G401 (cell line): Measurements from ENCODE around the gene SIL1. TPM values are rescaled to one million over a fixed set of nuclear protein-coding genes. Genes with fewer than 3 reads are reported as not detected.
"Not testable (repeated sequence)": the region's sequence is repeated elsewhere in the genome, so short reads cannot be mapped to it uniquely, and the experiment has no call there.

Source experiments
- DNase-seq: peaks from one replicate; pipeline ENCODE4 v3.0.0-alpha.2; 2015; ENCODE audit warnings: low spot score
- in situ Hi-C: cut with HindIII; loops from 2 replicates; pipeline ENCODE4 v1.10.0; 2016; ENCODE audit warnings: low sequenced_read_pairs, mixed read lengths
- total RNA-seq: library from RNA; depleted of rRNA; stranded (reverse); fragments of >200 nt; shearing (Covaris generic); gene quantifications from 2 replicates; pipeline ENCODE4 v1.2.3, GENCODE V29; 2014

SIL1 gene
- total RNA-seq, 1 experiment from 2014 or later, result 66.4 TPM

DNA sequence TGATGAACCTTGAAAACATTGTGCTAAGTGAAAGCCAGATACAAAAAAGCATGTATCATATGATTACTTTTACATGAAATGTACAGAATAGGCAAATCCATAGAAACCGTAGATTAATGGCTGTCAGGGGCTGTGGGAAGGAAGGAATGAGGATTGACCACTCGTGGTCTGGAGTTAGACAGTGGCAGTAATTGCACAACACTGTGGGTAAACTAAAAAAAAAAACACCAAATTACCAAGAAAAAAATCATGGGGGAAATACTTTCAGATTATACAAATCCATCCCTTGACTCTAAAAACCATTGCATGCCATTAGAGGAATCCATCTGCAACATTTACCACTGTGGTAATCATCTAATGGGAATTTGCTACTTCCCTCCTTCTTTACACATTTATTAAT lies 140.0 kb downstream of the SIL1 start:
- no peak for DNase-seq
- in situ Hi-C loops, result no loop called here

- in situ Hi-C loops, DNase-seq: not testable (repeated sequence)
These were observed 140.9 kb downstream of the SIL1 start for GRCh38 chr5:139057045-139057939.

DNA sequence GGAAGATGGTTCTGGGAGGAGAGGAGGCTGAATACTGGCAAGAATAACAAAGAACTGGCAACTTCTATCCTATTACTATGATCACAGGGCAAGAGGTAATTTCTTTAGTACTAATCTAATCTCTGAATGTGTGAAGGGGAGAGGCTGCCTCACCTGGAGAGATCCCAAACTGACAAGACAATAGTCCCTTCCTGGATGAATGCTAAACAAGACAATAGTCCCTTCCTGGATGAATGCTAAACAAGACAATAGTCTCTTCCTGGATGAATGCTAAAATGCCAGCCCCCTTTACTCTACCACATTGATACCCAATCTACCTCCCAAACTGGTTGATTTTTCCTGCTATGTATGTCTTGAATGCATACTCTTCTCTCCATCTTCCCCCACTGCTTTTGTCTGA lies 145.2 kb downstream of the SIL1 start:
- in situ Hi-C loops, result no loop called here
- no peak for DNase-seq

DNA sequence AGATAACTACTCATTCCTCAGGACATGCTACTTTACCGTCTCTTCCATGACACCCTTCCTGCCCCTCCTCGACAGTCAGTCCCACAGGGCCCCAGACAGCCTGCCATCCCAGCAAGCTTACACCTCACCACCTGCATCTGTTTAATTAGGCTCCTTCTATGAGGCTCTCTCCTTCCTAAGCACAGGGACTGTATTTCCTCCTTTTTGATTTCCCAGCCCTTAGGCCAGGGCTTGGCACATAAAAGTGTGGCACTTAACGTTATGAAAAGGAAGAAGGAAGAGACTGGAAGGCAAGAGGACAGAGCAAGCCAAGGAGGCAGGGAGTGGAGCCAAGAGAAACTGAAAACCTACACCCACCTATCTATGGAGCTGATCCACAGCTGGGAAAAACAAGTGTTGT lies 146.8 kb downstream of the SIL1 start:
- DNase-seq, result no peak
- in situ Hi-C loops, result no loop called here

- in situ Hi-C loops, result no loop called here
- no peak for DNase-seq
These were observed 147.7 kb downstream of the SIL1 start for GRCh38 chr5:139050432-139050831.

DNA sequence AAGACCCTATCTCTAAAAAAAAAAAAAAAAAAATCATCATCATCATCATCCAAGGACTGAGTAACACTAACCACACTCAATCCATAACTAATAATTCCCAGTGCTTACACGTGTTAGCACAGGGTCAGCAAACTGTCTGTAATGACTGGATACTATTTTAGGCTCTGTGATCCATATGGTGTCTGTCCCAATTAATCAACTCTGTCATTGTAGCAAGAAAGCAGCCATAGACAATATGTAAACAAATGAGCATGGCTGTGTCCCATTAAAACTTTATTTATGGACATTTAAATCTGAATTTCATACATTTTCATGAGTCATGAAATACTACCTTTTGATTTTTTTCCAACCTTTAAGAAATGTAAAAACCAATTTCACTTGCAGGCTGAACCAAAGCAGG lies 148.4 kb downstream of the SIL1 start:
- no peak for DNase-seq
- in situ Hi-C loops, result no loop called here

- no peak for DNase-seq
- in situ Hi-C loops, result no loop called here
These were observed 151.6 kb downstream of the SIL1 start for GRCh38 chr5:139046551-139046950.

DNA sequence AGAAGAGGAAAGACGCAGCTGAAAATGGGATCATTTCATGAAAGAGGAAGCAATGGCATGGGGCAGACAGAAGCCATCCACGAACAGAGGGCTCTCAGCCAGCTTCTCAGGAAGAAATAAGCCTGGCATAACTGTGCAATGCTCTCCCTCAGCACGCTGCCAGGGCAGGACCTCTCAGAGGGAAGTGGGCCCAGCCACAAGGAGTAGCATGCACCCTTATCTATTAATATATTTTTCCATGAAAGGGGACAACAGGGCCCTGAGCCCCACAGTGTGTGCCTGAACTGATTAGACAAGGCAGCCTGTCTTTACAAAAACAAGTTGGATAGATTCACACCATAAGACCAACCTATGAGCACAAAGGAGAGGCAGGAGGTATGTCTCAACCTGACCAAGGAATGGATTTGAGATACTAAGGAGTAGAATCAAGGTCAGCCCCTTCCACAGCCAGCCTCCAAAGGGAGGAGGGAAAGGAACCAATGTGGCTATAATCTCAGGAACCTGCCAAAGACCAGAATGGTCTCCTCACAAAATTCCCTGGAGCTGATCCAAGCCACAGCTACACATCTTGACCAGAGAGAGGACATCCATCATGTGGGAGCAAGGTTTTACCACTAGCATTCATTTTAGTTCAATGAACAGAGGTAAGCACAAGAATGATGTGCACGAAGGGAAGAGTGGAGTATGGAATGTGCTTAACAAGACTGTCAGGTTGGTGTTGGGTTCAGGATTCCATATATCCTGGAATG lies 154.8 kb downstream of the SIL1 start:
- no peak for DNase-seq
- in situ Hi-C loops, result no loop called here

DNA sequence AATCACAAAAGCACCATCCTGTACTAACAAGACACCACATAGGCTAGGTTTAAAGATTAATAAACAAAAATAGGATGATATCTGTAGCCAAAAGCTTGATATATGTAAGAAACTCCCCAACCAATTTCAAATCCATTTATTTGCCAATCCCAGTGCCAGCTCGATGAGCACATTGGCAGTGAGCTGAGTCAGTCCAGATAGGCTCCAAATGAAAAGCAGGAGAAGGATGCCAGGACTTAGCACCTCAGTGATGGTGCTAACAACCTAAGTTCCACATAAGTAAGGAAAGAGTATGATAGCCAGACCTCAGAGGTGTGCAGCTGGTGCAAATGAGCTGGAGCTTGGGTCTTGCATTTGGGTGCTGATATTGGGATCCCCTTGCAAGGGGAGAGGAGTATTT lies 158.1 kb downstream of the SIL1 start:
- DNase-seq, result no peak
- in situ Hi-C loops, result no loop called here

DNA sequence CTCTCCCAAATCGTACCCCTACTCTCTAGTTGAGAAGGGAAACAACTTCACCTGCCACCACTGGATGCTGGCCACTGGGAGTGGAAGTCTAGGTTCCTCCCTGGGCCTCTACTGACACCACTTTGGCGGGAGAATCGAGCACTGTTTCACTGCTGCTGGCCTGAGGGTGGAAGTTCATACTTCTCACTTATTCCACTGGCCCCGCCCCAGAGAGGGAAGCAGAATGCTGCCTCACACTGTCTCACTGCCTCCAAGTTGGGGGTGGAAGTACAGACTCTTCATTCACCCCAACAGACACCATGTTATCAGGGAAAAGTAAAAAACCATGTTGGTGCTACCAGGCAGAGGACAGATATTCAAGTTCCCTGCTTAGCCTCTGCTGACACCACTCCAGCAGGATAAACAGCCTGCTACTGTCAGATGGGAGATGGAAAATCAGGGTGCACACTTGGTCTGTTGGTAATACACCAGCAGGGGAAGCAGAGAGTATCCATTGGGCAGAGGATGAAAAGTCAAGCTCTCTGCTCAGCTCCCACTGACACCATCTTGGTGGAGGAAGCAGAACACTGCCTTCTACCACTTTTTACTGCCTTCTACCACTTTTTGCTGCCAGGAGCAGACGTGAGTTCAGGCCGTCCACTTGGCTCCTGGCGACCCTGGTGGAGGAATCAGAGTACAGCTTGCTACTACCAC lies 159.4 kb downstream of the SIL1 start:
- in situ Hi-C loops, result no loop called here
- no peak for DNase-seq

- DNase-seq, result no peak
- in situ Hi-C loops, result no loop called here
These were observed 160.4 kb downstream of the SIL1 start for GRCh38 chr5:139037732-139038131.

- DNase-seq, in situ Hi-C loops: not testable (repeated sequence)
These were observed 161.8 kb downstream of the SIL1 start for GRCh38 chr5:139036332-139036731.

DNA sequence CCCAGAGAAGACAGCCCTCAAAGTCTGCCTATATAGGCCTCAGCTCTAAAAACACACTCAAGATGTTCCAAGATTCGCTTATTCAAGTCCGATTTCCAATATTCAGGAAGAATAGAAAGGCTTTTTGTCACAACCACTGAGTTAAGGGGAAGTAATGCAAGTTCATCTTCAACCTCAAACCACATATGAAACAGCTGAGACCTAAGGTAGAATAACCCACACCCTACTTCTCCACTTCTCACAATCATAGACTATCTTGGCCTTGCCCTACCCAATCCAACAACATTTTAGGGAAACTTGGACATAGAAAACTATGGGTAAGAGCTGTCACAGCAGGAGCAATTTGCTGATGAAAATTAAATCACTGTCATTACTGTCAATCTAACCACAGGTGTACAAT lies 171.0 kb downstream of the SIL1 start:
- in situ Hi-C loops, result no loop called here
- no peak for DNase-seq

DNA sequence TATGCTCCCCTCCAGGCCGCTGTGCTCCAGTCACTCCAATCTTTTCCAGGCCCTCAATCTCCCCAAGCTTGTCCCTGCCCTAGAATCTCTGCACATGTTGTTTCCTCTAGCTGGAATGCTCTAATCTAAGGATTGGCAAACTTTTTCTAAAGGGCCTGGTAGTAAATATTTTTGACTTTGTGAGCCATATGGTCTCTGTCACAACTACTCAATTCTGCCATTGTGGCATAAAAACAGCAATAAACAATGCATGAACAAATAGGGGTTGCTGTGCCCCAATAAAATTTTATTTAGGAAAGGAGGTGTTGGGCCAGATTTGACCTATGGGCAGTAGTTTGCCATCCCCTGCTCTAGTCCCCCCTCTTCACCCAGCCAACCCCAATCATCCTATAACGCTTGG lies 172.5 kb downstream of the SIL1 start:
- in situ Hi-C loops, result no loop called here
- DNase-seq, result no peak

DNA sequence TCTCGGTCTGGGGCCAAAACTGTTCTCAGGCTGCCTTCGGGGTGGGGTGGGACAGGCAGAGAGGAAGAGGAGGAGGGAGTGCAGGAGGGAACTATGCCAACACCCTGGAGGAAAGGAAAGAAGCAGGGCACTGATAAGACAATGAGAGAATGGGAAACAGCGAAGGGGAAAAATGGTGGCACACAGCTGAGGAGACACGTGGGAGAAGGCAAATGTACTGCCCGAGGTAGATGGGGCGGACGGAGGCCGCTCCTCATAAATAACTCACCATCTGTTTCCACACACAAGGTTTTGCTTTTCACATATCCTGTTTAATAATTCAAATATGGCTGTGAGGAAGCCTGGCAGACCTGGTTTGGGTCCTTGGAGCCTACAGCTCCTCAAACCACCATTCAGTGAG lies 174.9 kb downstream of the SIL1 start:
- in situ Hi-C loops, result no loop called here
- no peak for DNase-seq

GRCh38 chr5:139022528-139022927 lies 175.6 kb downstream of the SIL1 start:
- in situ Hi-C loops, result no loop called here
- no peak for DNase-seq

DNA sequence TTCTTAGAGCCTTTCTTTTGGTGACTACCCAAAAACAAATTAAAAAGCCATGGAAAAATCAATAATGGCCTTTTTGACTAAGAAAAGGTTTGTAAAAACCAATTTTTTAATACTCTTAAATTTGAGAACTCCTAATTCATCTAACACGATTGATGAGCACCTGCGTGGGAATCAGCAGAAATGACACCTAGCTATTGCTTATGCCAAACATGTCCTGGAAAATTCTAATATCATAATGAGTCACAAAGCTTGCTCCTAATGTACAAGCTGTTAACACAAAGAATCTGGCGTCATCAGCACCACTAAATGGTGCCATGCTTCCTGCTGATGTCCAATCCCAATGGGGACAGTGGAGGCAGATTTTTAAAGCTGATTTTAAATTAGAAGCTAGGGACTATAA lies 176.8 kb downstream of the SIL1 start:
- DNase-seq, result no peak
- in situ Hi-C loops, result no loop called here

DNA sequence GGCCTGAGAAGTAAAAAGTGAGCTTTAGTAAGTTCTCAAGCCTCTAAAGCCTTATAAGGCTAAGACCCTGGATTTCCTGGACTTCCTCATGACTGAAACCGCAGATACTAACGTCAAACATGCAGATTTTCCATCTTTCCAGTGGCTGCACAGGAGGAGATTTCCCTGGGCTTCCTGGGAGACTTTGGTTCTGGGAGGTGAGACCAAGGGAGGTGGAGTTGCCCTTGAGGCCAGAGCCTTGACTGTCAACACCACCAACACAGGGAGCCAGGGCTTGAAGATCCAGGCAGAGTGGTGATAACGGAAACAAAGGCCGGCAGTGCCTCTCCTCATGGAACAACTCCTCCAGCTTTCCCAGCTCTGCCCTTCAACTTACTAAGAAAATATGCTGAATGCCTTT lies 178.3 kb downstream of the SIL1 start:
- in situ Hi-C loops, result no loop called here
- DNase-seq, result no peak

DNA sequence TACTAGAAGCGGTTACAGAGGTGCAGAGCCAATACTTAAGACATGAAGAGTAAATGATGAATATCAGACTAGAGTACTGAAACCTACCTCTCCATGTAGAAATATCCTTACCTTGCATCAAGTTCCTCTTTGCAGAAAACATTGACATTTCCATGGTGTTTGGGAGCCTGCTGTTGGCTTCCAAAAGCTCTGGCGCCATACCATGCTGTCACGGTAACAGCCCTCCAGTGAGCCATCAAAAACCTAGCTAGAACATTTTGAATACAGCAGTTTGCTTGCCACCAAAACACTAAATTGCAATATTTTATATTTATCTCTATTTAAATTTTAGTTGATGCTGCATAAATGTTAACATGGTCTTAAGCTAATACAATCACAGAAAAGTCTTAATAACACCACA lies 179.0 kb downstream of the SIL1 start:
- no peak for DNase-seq
- in situ Hi-C loops, result no loop called here

GRCh38 chr5:139017624-139018023 lies 180.5 kb downstream of the SIL1 start:
- no peak for DNase-seq
- in situ Hi-C loops, result no loop called here
